Uterus (tissue), 2 donors: ENCODE measurements around the gene SMIM11.
"Not testable (repeated sequence)": the region's sequence is repeated elsewhere in the genome, so short reads cannot be mapped to it uniquely, and the experiment has no call there.

Experiments used
- POLR2A ChIP-seq, 2 donors: fragments of 450-650 bp; IDR thresholded peaks; one replicate each; pipeline ENCODE4 v1.6.1; 2016; ENCODE audit warnings: antibody characterized with exemption in 2 of 2, mild to moderate bottlenecking in 1 of 2, moderate library complexity in 1 of 2
- TF ChIP-seq, protein P1 (sequence below), 4 experiments: fragments of 200-600 bp in 2 of 4; fragments of 450-650 bp in 2 of 4; sonication (generic) in 2 of 4; IDR thresholded peaks; one replicate each; pipeline ENCODE4 v1.5.1; 2016 to 2019; ENCODE audit warnings: antibody characterized with exemption in 4 of 4, mild to moderate bottlenecking in 2 of 4, moderate library complexity in 1 of 4

DNA sequence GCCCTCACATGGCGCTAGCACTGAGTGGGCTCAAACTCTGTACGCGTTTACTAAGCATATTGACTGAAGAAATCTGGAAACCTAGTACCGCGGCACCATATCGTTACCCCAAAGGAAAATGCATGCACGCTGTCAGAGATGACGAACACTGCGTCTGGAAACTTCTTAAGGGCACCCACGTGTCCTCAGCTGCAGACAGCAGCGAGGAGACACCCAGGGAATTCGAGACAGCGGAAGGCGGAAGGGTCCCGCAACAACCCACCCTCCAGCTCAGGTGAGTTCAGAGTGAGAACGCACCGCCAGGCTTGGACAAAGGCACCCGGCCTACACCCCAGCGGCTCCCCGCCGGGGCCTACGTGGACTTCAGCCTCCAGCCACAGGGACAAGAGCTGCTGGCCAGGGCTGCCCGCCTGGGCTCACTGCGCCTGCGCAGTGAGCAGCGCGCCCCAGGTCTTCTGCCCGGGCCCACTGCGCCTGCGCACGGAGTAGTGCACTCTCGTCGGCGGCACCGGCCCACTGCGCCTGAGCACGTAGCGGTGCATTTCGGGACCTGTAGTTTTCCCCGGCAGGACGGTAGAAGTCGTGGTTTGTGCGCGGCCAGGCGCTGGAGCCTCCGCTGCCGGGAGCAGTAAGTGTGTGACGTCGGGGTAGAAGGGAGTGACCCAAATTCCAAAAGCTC is at the start of gene SMIM11:
- TF ChIP-seq, protein P1, sequence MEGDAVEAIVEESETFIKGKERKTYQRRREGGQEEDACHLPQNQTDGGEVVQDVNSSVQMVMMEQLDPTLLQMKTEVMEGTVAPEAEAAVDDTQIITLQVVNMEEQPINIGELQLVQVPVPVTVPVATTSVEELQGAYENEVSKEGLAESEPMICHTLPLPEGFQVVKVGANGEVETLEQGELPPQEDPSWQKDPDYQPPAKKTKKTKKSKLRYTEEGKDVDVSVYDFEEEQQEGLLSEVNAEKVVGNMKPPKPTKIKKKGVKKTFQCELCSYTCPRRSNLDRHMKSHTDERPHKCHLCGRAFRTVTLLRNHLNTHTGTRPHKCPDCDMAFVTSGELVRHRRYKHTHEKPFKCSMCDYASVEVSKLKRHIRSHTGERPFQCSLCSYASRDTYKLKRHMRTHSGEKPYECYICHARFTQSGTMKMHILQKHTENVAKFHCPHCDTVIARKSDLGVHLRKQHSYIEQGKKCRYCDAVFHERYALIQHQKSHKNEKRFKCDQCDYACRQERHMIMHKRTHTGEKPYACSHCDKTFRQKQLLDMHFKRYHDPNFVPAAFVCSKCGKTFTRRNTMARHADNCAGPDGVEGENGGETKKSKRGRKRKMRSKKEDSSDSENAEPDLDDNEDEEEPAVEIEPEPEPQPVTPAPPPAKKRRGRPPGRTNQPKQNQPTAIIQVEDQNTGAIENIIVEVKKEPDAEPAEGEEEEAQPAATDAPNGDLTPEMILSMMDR (IDR thresholded peaks at IDR 0.05) = not testable (repeated sequence)
- not testable (repeated sequence) for TF ChIP-seq POLR2A (IDR thresholded peaks at IDR 0.05)
